HCT116 (cell line): Measurements from ENCODE around the gene ZCCHC10. TPM values are rescaled to one million over a fixed set of nuclear protein-coding genes. Genes with fewer than 3 reads are reported as not detected.

Experiments used
- ATAC-seq: fragments of 200-7000 bp; cut with Tn5 transposase; 2 replicates; pipeline ENCODE4 v1.9.1; 2020; ENCODE audit warnings: mild to moderate bottlenecking, moderate library complexity
- BruUV-seq: library from RNA; stranded (reverse); fragments of 400-500 nt; replicated peaks from 2 replicates; lab custom pipeline; 2021; lab: Mats Ljungman, UMichigan
- CTCF ChIA-PET: fragments of 300-600 bp; sonication (Branson Sonifier 250); formaldehyde crosslinking; loops from one replicate; lab custom pipeline; 2021; ENCODE audit warnings: antibody characterized with exemption; lab: Charles Lee
- POLR2A ChIA-PET: fragments of 300-600, 350-600 bp; sonication (Branson Sonifier 250); formaldehyde crosslinking; loops from one replicate; lab custom pipeline; 2021; ENCODE audit warnings: antibody characterized with exemption; lab: Charles Lee
- RAD21 ChIA-PET, 2 experiments: fragments of 300-600 bp; sonication (Branson Sonifier 250); formaldehyde crosslinking; loops; one replicate each; lab custom pipeline; 2023; ENCODE audit warnings: low total read pairs in 2 of 2; ENCODE audit not compliant: uncharacterized antibody in 2 of 2, unreplicated experiment in 2 of 2, low non-redundant PET in 1 of 2; lab: Charles Lee
- DNase-seq: peaks from one replicate; pipeline ENCODE4 v3.0.0-alpha.2; 2010; ENCODE audit warnings: low read depth, low spot score
- H2AFZ ChIP-seq: fragments of 200-600 bp; shearing (Covaris generic), sonication (generic); 2 replicates; pipeline ENCODE4 v1.6.1; 2017; ENCODE audit warnings: low read depth, mixed run types, mixed read lengths, antibody characterized with exemption, low read length; ENCODE audit not compliant: poor library complexity, severe bottlenecking
- H3K27ac ChIP-seq: 2 replicates; pipeline ENCODE4 v1.5.1; 2012; ENCODE audit warnings: low read depth, low read length
- H3K27me3 ChIP-seq: fragments of 200-600 bp; sonication (generic); 2 replicates; pipeline ENCODE4 v1.6.1; 2016; ENCODE audit warnings: mixed run types, low read length, mixed read lengths; ENCODE audit not compliant: insufficient read depth
- H3K36me3 ChIP-seq, 2 experiments: fragments of 200-500 bp in 1 of 2; fragments of 200-600 bp in 1 of 2; sonication (Bioruptor generic) in 1 of 2; sonication (generic) in 1 of 2; 2 replicates each; pipeline versions ENCODE4 v1.5.1 to v1.6.1; 2014 to 2016; ENCODE audit warnings: low read length in 2 of 2, inconsistent platforms in 1 of 2, mixed read lengths in 1 of 2, mixed run types in 1 of 2; ENCODE audit not compliant: insufficient read depth in 2 of 2, control insufficient read depth in 1 of 2
- H3K4me1 ChIP-seq, 2 experiments: fragments of 200-600 bp in 1 of 2; sonication (generic) in 1 of 2; 2 replicates each; pipeline versions ENCODE4 v1.5.1 to v1.6.1; 2012 to 2017; ENCODE audit warnings: low read length in 2 of 2, inconsistent platforms in 1 of 2, mild to moderate bottlenecking in 1 of 2, mixed read lengths in 1 of 2, mixed run types in 1 of 2, moderate library complexity in 1 of 2; ENCODE audit not compliant: insufficient read depth in 2 of 2, control insufficient read depth in 1 of 2
- H3K4me2 ChIP-seq: fragments of 200-600 bp; sonication (generic); 2 replicates; pipeline ENCODE4 v1.6.1; 2017; ENCODE audit warnings: mixed run types, low read length, mixed read lengths
- H3K4me3 ChIP-seq, 2 experiments: fragments of 200-600 bp in 1 of 2; sonication (generic) in 1 of 2; replicated peaks in 1 of 2; 2 replicates each; pipeline ENCODE4 v1.5.1; 2011 to 2016; ENCODE audit warnings: low read length in 2 of 2, control low read depth in 1 of 2, low read depth in 1 of 2, mild to moderate bottlenecking in 1 of 2, mixed read lengths in 1 of 2, mixed run types in 1 of 2
- H3K79me2 ChIP-seq: fragments of 200-600 bp; sonication (generic); 2 replicates; pipeline ENCODE4 v1.6.1; 2017; ENCODE audit warnings: mild to moderate bottlenecking, mixed run types, low read length, moderate library complexity, mixed read lengths; ENCODE audit not compliant: insufficient read depth
- H3K9ac ChIP-seq: fragments of 200-600 bp; sonication (generic); 2 replicates; pipeline ENCODE4 v1.6.1; 2016; ENCODE audit warnings: low read length, mixed read lengths
- H3K9me2 ChIP-seq: fragments of 200-600 bp; sonication (generic), shearing (Covaris generic); 2 replicates; pipeline ENCODE4 v1.6.1; 2017; ENCODE audit warnings: mixed run types, mild to moderate bottlenecking, moderate library complexity; ENCODE audit not compliant: insufficient read depth
- H3K9me3 ChIP-seq, 2 experiments: fragments of 200-500 bp in 1 of 2; fragments of 200-600 bp in 1 of 2; sonication (Bioruptor generic) in 1 of 2; sonication (generic) in 1 of 2; 2 replicates each; pipeline ENCODE4 v1.6.1; 2014 to 2017; ENCODE audit warnings: low read length in 2 of 2, mixed read lengths in 2 of 2, inconsistent platforms in 1 of 2, low read depth in 1 of 2, mild to moderate bottlenecking in 1 of 2, mixed run types in 1 of 2, moderate library complexity in 1 of 2; ENCODE audit not compliant: control insufficient read depth in 1 of 2, insufficient read depth in 1 of 2
- H4K20me1 ChIP-seq: fragments of 200-600 bp; sonication (generic), shearing (Covaris generic); 2 replicates; pipeline ENCODE4 v1.6.1; 2017; ENCODE audit warnings: mixed run types, mild to moderate bottlenecking, moderate library complexity; ENCODE audit not compliant: insufficient read depth
- CBX3 ChIP-seq: IDR thresholded peaks from 2 replicates; pipeline ENCODE4 v1.6.1; 2012; ENCODE audit warnings: low read depth
- CEBPB ChIP-seq: IDR thresholded peaks from 2 replicates; pipeline ENCODE4 v1.6.1; 2012; ENCODE audit warnings: low read depth
- CTCF ChIP-seq, 3 experiments: fragments of 200-600 bp in 1 of 3; sonication (generic) in 1 of 3; IDR thresholded peaks in 2 of 3; conservative IDR thresholded peaks in 1 of 3; 2 replicates each; pipeline ENCODE4 v1.5.1; 2012 to 2017; ENCODE audit warnings: low read depth in 2 of 3, low read length in 2 of 3, antibody characterized with exemption in 1 of 3, borderline replicate concordance in 1 of 3, control low read depth in 1 of 3, mild to moderate bottlenecking in 1 of 3, mixed read lengths in 1 of 3, mixed run types in 1 of 3, moderate library complexity in 1 of 3; ENCODE audit not compliant: insufficient read depth in 1 of 3
- EGR1 ChIP-seq: IDR thresholded peaks from 2 replicates; pipeline ENCODE4 v1.6.1; 2012; ENCODE audit warnings: low read depth
- ELF1 ChIP-seq: IDR thresholded peaks from 2 replicates; pipeline ENCODE4 v1.6.1; 2012; ENCODE audit warnings: low read depth, borderline replicate concordance
- EZH2phosphoT487 ChIP-seq: fragments of 200-600 bp; IDR thresholded peaks from 2 replicates; pipeline ENCODE4 v1.6.1; 2018; ENCODE audit warnings: antibody characterized with exemption, borderline replicate concordance
- FOSL1 ChIP-seq: IDR thresholded peaks from 2 replicates; pipeline ENCODE4 v1.6.1; 2012; ENCODE audit warnings: low read depth
- MAX ChIP-seq: IDR thresholded peaks from 2 replicates; pipeline ENCODE4 v1.6.1; 2012
- POLR2A ChIP-seq: IDR thresholded peaks from 2 replicates; pipeline ENCODE4 v1.7.0; 2011; ENCODE audit warnings: borderline replicate concordance; ENCODE audit not compliant: insufficient read depth, insufficient read length; ENCODE audit errors: extremely low read depth
- POLR2AphosphoS5 ChIP-seq: IDR thresholded peaks from 2 replicates; pipeline ENCODE4 v1.6.1; 2011; ENCODE audit warnings: mild to moderate bottlenecking, low read depth, low read length, moderate library complexity
- SIN3A ChIP-seq: IDR thresholded peaks from 2 replicates; pipeline ENCODE4 v1.6.1; 2012; ENCODE audit warnings: low read depth
- SP1 ChIP-seq: IDR thresholded peaks from 2 replicates; pipeline ENCODE4 v1.6.1; 2012; ENCODE audit warnings: low read depth
- SRF ChIP-seq: IDR thresholded peaks from 2 replicates; pipeline ENCODE4 v1.6.1; 2012; ENCODE audit warnings: low read depth
- TCF7L2 ChIP-seq: IDR thresholded peaks from 2 replicates; pipeline ENCODE4 v1.7.0; 2011; ENCODE audit warnings: borderline replicate concordance, inconsistent platforms; ENCODE audit not compliant: insufficient read depth, insufficient read length; ENCODE audit errors: extremely low read depth
- YY1 ChIP-seq: IDR thresholded peaks from 2 replicates; pipeline ENCODE4 v1.6.1; 2011; ENCODE audit warnings: low read length, low read depth, moderate library complexity, mild to moderate bottlenecking; ENCODE audit not compliant: insufficient replicate concordance; ENCODE audit errors: extremely low read depth
- ZNF274 ChIP-seq: fragments of 200-500 bp; sonication (Bioruptor generic); IDR thresholded peaks from 2 replicates; pipeline ENCODE4 v1.6.1; 2014; ENCODE audit warnings: mild to moderate bottlenecking, low read depth, low read length, inconsistent platforms
- intact Hi-C: fragments of 100-400 bp; cut with micrococcal nuclease; formaldehyde crosslinking; loops from 2 replicates; pipeline ENCODE4 v1.10.0; 2022
- total RNA-seq: library from RNA; stranded (reverse); gene quantifications from one replicate; pipeline ENCODE4 v1.2.1, GENCODE V29; 2021; ENCODE audit not compliant: unreplicated experiment
- TF ChIP-seq, protein P1 (sequence below): IDR thresholded peaks from 2 replicates; pipeline ENCODE4 v1.6.1; 2011; ENCODE audit warnings: mild to moderate bottlenecking, low read length, moderate library complexity; ENCODE audit not compliant: insufficient replicate concordance; ENCODE audit errors: extremely low read depth
- TF ChIP-seq, protein P2 (sequence below): IDR thresholded peaks from 2 replicates; pipeline ENCODE4 v1.6.1; 2012; ENCODE audit warnings: low read depth

Gene ZCCHC10
- total RNA-seq, 1 experiment from 2014 or later = 19.2 TPM

GRCh38 chr5:133017964-133018363 is 8.4 kb downstream of the ZCCHC10 start:
- BruUV-seq = no TSS peak
- Histone ChIP-seq H3K9me2 (no peaks in the 10 kb centered on the region), H3K4me1 (peaks cover 2 to 9% of the 10 kb centered on the region in 2 experiments; a peak in 2 of 4 replicates), H3K9me3 (no peaks in the 10 kb centered on the region), H3K27me3 (no peaks in the 10 kb centered on the region), H3K36me3 (peaks cover 0 to 11% of the 10 kb centered on the region in 2 experiments; a peak in 1 of 4 replicates), H4K20me1 (no peaks in the 10 kb centered on the region), H3K4me3 (no peak overlapping the region), H3K9ac (no peak overlapping the region), H2AFZ (no peak overlapping the region), H3K27ac (no peak overlapping the region), H3K79me2 (peaks cover 26% of the 10 kb centered on the region), H3K4me2 (no peak overlapping the region)
- ATAC-seq (no peak), DNase-seq (no peak)
- ChIA-PET CTCF (no interaction called here), RAD21 (no interaction called here), POLR2A (no interaction called here)
- TF ChIP-seq POLR2AphosphoS5 (no peak), EZH2phosphoT487 (no peak), ELF1 (no peak), MAX (no peak), SP1 (no peak), YY1 (no peak), EGR1 (no peak), CTCF (IDR thresholded peaks at IDR 0.05 in 2 of 3, conservative IDR thresholded peaks at IDR 0.05 in 1 of 3; ENCODE audit: borderline replicate concordance in 1 of 3, insufficient read depth in 1 of 3, low read depth in 2 of 3, low read length in 2 of 3) (no peak), CBX3 (no peak), TCF7L2 (no peak), CEBPB (no peak), SRF (no peak), ZNF274 (no peak), POLR2A (no peak), FOSL1 (no peak), SIN3A (no peak)
- TF ChIP-seq, protein P1, sequence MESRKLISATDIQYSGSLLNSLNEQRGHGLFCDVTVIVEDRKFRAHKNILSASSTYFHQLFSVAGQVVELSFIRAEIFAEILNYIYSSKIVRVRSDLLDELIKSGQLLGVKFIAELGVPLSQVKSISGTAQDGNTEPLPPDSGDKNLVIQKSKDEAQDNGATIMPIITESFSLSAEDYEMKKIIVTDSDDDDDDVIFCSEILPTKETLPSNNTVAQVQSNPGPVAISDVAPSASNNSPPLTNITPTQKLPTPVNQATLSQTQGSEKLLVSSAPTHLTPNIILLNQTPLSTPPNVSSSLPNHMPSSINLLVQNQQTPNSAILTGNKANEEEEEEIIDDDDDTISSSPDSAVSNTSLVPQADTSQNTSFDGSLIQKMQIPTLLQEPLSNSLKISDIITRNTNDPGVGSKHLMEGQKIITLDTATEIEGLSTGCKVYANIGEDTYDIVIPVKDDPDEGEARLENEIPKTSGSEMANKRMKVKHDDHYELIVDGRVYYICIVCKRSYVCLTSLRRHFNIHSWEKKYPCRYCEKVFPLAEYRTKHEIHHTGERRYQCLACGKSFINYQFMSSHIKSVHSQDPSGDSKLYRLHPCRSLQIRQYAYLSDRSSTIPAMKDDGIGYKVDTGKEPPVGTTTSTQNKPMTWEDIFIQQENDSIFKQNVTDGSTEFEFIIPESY = no peak
- TF ChIP-seq, protein P2, sequence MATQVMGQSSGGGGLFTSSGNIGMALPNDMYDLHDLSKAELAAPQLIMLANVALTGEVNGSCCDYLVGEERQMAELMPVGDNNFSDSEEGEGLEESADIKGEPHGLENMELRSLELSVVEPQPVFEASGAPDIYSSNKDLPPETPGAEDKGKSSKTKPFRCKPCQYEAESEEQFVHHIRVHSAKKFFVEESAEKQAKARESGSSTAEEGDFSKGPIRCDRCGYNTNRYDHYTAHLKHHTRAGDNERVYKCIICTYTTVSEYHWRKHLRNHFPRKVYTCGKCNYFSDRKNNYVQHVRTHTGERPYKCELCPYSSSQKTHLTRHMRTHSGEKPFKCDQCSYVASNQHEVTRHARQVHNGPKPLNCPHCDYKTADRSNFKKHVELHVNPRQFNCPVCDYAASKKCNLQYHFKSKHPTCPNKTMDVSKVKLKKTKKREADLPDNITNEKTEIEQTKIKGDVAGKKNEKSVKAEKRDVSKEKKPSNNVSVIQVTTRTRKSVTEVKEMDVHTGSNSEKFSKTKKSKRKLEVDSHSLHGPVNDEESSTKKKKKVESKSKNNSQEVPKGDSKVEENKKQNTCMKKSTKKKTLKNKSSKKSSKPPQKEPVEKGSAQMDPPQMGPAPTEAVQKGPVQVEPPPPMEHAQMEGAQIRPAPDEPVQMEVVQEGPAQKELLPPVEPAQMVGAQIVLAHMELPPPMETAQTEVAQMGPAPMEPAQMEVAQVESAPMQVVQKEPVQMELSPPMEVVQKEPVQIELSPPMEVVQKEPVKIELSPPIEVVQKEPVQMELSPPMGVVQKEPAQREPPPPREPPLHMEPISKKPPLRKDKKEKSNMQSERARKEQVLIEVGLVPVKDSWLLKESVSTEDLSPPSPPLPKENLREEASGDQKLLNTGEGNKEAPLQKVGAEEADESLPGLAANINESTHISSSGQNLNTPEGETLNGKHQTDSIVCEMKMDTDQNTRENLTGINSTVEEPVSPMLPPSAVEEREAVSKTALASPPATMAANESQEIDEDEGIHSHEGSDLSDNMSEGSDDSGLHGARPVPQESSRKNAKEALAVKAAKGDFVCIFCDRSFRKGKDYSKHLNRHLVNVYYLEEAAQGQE = no peak
- intact Hi-C loops = no loop called here
